ENCODE results near the gene RREB1. TPM values are rescaled to one million over a fixed set of nuclear protein-coding genes. Genes with fewer than 3 reads are reported as not detected.

RREB1 gene
- polyA plus RNA-seq, 4 donors = 17.0 to 27.3 (median 22.9) TPM

DNA sequence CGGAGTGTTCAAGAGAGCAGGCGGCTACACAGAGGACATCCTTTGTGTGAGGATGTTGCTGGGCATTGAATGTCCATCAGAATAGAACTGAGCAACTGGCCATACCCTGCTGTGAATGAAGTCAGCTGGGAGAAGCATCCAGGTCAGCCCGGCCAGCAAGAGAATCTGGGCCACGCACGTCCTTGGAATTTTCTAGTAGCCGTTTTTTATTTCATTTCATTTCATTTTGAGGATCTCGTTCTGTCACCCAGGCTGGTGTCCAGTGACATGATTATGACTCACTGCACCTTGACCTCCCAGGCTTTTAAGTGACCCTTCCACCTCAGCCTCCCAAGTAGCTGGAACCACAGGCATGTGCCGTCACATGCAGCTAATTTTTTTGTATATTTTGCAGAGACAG lies 107.4 kb downstream of the RREB1 start:
- DNase-seq (ENCODE audit: low read depth in 4 of 4, low spot score in 2 of 4) = no peak

DNA sequence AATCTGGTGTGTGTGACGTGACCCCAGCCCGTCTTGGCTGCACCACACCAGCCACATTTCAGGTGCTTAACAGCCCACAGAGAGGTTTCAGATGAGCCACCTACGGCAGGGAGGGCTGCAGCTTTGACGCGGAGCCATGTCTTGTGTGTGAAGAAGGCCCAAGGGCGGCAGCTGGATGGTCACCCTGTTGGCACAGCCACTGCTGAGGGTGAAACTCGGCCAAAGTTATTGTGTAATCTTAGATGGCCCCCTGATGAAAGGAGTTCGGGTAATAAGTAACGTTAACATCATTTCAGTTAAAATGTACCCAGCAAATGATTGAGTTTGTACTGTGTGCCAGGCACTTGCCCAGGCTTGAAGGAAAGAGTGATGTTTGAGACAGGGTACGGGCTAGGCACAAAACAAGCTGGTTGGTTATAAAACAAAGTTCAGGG lies 108.1 kb downstream of the RREB1 start:
- no peak for DNase-seq (ENCODE audit: low read depth in 4 of 4, low spot score in 2 of 4)

- DNase-seq (ENCODE audit: low read depth in 4 of 4, low spot score in 2 of 4) = no peak
Measured at GRCh38 chr6:7216941-7217621, 109.3 kb downstream of the RREB1 start.

DNA sequence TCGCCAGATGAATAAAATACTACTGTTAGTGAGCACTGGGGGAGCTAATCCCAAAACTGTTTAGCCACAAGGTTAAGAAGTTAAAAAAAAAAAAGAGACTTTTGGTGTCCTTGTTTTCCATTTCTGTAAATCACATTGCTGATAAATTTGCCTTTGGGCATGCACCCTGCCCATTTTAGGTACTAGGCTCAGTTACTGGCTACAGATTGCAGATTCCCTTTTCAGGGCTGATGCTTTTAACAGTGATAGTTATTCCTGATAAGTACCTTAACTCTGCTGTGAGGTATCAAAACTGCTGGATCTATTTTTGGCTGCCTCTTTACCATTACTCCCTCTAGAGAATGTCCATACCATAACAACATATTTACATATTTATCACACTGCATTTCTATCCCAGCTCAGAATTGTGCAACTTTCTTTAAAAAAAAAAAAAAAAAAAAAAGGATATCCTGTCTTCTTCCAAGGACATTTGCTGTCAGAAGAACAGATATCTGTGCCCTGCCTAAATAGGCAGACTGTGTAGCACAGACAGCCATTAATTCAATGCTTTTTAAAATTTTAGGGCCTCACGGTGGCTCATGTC lies 110.7 kb downstream of the RREB1 start:
- DNase-seq (ENCODE audit: low read depth in 4 of 4, low spot score in 2 of 4) = no peak

- no peak for DNase-seq (ENCODE audit: low read depth in 4 of 4, low spot score in 2 of 4)
Measured at GRCh38 chr6:7219310-7219709, 111.5 kb downstream of the RREB1 start.

DNA sequence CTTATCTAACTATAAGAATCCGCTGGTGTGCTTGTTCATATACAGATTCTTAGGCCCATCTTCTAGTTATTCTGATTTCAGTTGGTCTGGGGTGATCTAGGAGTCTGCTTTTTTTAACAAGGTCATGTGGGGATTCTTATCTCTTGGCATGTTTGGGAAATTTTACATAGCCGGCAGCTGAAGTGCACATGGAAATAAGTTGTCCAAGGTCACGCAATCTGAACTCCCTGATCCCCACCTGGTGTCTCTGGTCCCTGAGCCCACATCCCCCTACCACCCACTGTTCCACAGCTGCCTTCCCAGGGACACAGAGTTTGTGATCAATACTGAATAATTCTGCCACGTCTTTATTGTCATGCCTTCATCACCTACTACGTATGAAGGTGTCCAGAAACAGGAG lies 114.4 kb downstream of the RREB1 start:
- no peak for DNase-seq (ENCODE audit: low read depth in 4 of 4, low spot score in 2 of 4)

DNA sequence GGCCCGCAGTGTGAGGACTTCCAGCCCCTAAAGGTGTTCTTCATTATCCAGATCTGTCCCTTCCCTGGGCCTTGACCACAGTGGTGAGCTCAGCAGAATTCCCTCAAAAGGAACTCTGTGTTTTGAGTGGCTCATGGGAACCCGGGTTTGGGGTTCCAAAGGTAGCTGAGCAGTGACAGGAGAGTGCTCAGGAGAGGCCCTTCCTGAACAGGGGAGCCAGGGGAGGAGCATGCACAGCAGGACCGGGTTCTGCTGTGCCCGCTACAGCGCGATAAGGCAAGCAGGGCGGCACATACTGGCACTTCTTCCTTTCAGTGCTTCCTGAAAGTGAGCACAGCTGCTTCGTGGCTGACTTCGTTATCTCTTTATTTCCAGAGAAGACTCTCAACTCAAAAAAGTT lies 117.0 kb downstream of the RREB1 start:
- DNase-seq (ENCODE audit: low read depth in 4 of 4, low spot score in 2 of 4) = no peak

DNA sequence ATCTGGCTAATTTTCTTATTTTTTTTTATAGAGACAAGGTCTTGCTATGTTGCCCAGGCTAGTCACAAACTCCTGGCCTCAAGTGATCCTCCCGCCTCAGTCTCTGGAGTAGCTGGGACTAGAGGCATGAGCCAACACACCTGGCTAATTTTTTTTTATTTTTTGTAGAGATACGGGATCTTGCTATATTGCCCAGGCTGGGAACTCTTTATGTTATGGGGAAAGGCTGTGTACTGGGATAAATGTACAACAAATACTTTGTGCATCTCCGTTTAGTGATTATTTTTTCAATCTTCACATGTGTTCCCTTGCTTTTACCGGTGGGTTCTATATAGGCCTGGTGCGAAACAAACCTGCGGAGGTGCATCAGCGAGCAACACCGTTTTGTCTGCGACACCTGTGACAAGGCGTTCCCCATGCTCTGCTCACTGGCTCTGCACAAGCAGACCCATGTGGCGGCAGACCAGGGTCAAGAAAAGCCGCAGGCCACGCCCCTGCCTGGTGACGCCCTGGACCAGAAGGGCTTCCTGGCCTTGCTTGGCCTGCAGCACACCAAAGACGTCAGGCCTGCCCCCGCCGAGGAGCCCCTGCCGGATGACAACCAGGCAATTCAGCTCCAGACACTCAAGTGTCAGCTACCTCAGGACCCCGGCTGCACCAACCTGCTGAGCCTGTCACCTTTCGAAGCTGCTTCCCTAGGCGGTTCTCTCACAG lies 121.1 kb downstream of the RREB1 start:
- DNase-seq (ENCODE audit: low read depth in 4 of 4, low spot score in 2 of 4) = no peak

DNA sequence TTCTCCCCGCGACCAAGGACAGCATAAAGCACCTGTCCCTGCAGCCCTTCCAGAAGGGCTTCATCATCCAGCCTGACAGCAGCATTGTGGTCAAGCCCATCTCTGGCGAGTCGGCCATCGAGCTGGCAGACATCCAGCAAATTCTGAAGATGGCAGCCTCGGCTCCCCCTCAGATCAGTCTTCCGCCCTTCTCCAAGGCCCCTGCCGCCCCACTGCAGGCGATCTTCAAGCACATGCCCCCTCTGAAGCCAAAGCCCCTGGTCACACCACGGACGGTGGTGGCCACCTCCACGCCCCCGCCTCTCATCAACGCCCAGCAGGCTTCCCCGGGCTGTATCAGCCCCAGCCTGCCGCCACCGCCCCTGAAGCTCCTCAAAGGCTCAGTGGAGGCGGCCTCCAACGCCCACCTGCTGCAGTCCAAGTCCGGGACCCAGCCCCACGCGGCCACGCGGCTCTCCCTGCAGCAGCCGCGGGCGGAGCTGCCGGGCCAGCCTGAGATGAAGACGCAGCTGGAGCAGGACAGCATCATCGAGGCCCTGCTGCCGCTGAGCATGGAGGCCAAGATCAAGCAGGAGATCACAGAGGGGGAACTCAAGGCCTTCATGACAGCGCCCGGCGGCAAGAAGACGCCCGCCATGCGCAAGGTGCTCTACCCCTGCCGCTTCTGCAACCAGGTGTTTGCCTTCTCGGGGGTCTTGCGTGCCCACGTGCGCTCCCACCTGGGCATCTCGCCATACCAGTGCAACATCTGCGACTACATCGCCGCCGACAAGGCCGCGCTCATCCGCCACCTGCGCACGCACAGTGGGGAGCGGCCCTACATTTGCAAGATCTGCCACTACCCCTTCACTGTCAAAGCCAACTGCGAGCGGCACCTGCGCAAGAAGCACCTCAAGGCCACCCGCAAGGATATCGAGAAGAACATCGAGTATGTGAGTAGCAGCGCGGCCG lies 121.9 kb downstream of the RREB1 start:
- DNase-seq (ENCODE audit: low read depth in 4 of 4, low spot score in 2 of 4) = no peak

- DNase-seq (ENCODE audit: low read depth in 4 of 4, low spot score in 2 of 4) = no peak
Measured at GRCh38 chr6:7230327-7230691, 122.5 kb downstream of the RREB1 start.

GRCh38 chr6:7230956-7231713 lies 123.4 kb downstream of the RREB1 start:
- DNase-seq (ENCODE audit: low read depth in 4 of 4, low spot score in 2 of 4) = no peak

GRCh38 chr6:7232351-7232750 lies 124.6 kb downstream of the RREB1 start:
- DNase-seq (ENCODE audit: low read depth in 4 of 4, low spot score in 2 of 4) = no peak

DNA sequence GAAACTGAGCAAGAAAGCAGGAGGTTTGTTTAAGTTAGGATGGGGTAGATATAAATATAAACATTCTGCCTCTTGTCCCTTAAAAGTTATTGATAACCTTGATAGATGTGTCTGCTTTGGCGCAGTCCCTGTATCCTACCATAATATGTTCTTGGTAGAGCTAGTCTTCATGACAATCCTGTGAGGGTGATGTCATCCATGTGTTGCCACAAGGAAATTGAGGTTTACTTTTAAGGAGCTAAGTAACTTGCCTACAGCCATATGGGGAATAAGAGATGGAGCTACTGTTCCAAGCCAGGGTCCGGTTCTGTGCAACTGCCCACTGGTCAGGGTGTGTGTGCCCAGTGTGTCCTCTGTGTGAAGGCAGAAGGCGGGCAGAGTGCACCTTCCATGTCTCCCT lies 126.8 kb downstream of the RREB1 start:
- no peak for DNase-seq (ENCODE audit: low read depth in 4 of 4, low spot score in 2 of 4)

DNA sequence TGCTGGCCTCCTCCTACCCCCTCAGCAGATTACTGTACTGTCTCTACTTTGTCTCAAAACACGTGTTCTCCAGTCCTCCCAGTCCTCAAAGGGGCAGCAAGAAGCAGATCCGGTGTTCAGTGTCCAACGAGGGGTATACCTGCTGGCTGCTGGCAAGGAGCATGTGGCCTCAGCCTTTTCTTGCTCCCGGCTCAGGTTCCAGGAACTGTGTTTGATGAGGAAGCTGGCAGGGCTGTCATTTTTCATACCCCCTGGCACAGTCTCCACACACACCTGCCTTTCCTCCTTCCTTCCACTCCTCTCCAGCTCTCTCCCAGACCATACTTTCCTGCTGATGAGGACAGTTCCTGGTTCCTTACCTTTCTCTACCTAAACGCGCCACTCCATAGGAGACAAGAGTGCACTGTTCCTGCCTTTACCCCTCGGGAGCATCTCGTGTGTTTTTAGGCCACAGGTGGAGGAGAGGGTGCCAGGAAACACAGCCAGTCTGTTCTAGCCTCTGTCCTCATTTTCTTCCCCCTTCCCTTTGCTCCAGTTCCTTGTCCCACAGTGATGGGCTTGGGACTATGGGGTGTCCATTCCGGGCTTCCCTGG lies 128.0 kb downstream of the RREB1 start:
- DNase-seq (ENCODE audit: low read depth in 4 of 4, low spot score in 2 of 4) = no peak

- DNase-seq (ENCODE audit: low read depth in 4 of 4, low spot score in 2 of 4) = no peak
Measured at GRCh38 chr6:7236306-7237209, 128.8 kb downstream of the RREB1 start.

DNA sequence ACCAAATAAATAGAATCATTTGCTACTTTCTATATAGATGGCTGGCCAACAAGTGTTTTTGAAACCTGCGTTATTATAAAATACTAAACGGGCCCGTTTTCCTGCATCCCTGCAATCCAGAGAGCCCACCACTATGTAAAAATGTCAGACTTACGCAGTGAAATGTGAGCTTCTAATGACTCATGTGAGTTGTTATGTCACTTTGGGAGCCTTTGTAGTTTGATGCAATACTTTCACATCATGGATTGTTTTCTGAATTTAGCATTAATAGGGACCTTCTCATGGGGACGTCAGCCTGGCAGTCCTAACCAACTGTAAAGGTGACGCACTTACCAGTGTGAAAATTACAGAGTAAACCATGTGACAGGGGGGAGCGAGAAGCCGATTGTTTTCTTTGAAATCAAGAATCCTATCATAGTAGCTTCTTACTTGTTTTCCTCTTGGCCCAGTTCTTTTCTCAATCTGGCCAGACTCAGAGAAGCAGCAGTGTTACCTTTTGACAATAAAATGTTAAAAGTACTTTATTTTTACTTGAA lies 130.0 kb downstream of the RREB1 start:
- DNase-seq (ENCODE audit: low read depth in 4 of 4, low spot score in 2 of 4) = no peak

GRCh38 chr6:7238526-7238899 lies 130.8 kb downstream of the RREB1 start:
- no peak for DNase-seq (ENCODE audit: low read depth in 4 of 4, low spot score in 2 of 4)

- DNase-seq (ENCODE audit: low read depth in 4 of 4, low spot score in 2 of 4) = peak in 1 of 4 donors; percentile 73
Measured at GRCh38 chr6:7238900-7239589, 131.3 kb downstream of the RREB1 start.

Data from left renal cortex interstitium (tissue), 4 donors.